Panc1 (cell line): ENCODE results near the gene MADD.

Experiments
- CTCF ChIP-seq: fragments of 450-650 bp; IDR thresholded peaks from 2 replicates; pipeline ENCODE4 v1.5.1; 2017; ENCODE audit warnings: mild to moderate bottlenecking
- TCF7L2 ChIP-seq: IDR thresholded peaks from 2 replicates; pipeline ENCODE4 v1.6.1; 2011; ENCODE audit warnings: mild to moderate bottlenecking, low read depth, low read length, inconsistent platforms

- TF ChIP-seq TCF7L2 (no peak), CTCF (no peak)
Observed at GRCh38 chr11:47332303-47332711, 62.4 kb downstream of the MADD start.
